K562 (cell line): ENCODE measurements around the gene TTL. TPM values are rescaled to one million over a fixed set of nuclear protein-coding genes. Genes with fewer than 3 reads are reported as not detected.

ENCODE experiments used
- ATAC-seq: fragments of 200-7000 bp; cut with Tn5 transposase; 3 replicates; pipeline ENCODE4 v1.9.1; 2020; ENCODE audit warnings: moderate library complexity
- BruUV-seq: library from RNA; stranded (reverse); fragments of 400-500 nt; replicated peaks from 2 replicates; lab custom pipeline; 2021; lab: Mats Ljungman, UMichigan
- CTCF ChIA-PET: fragments of 300-600 bp; formaldehyde crosslinking; extraction: SDS; loops from one replicate; lab custom pipeline; 2021; ENCODE audit warnings: low intra/inter-chr PET ratio; lab: Yijun Ruan, JAX
- POLR2A ChIA-PET: fragments of 300-600, 350-650 bp; sonication (Branson Sonifier 250); formaldehyde crosslinking; extraction: SDS; loops from one replicate; lab custom pipeline; 2021; ENCODE audit warnings: antibody characterized with exemption, inconsistent platforms; lab: Yijun Ruan, JAX
- DNase-seq, 4 experiments: peaks; one replicate each; pipeline versions ENCODE4 v3.0.0 to v3.0.0-alpha.2; 2011 to 2018; ENCODE audit warnings: low spot score in 3 of 4, mixed read lengths in 3 of 4; ENCODE audit errors: extremely low read depth in 1 of 4
- FAIRE-seq: peaks from 2 replicates; lab custom pipeline; 2011; peaks lifted over from hg19 to GRCh38; lab: Jason Lieb, UNC
- H2AFZ ChIP-seq: 2 replicates; pipeline ENCODE4 v1.6.0; 2011; ENCODE audit warnings: low read depth, low read length, control low read depth, inconsistent platforms
- H3K27ac ChIP-seq: fragments of 200-600 bp; 3 replicates; pipeline ENCODE4 v1.8.0; 2011; ENCODE audit warnings: low read depth, mild to moderate bottlenecking, control low read depth, inconsistent platforms, low read length, moderate library complexity, mixed read lengths; ENCODE audit errors: extremely low read depth
- H3K27me3 ChIP-seq, 2 experiments: fragments of 300-600 bp in 1 of 2; 2 replicates in 1 of 2; 3 replicates in 1 of 2; pipeline versions ENCODE4 v1.6.0 to v1.8.0; 2011; ENCODE audit warnings: inconsistent platforms in 2 of 2, low read length in 2 of 2, mild to moderate bottlenecking in 1 of 2, mixed read lengths in 1 of 2, moderate library complexity in 1 of 2; ENCODE audit not compliant: control insufficient read depth in 2 of 2, insufficient read depth in 2 of 2
- H3K36me3 ChIP-seq: fragments of 300-600 bp; 3 replicates; pipeline ENCODE4 v1.8.0; 2011; ENCODE audit warnings: mild to moderate bottlenecking, low read length, inconsistent platforms; ENCODE audit not compliant: control insufficient read depth, insufficient read depth
- H3K4me1 ChIP-seq, 2 experiments: fragments of 200-600 bp in 1 of 2; replicated peaks in 1 of 2; 2 replicates in 1 of 2; 3 replicates in 1 of 2; pipeline versions ENCODE4 v1.5.1 to v1.8.0; 2011; ENCODE audit warnings: inconsistent platforms in 2 of 2, low read length in 2 of 2, mild to moderate bottlenecking in 1 of 2, mixed read lengths in 1 of 2, moderate library complexity in 1 of 2; ENCODE audit not compliant: control insufficient read depth in 2 of 2, insufficient read depth in 2 of 2
- H3K4me2 ChIP-seq: 2 replicates; pipeline ENCODE4 v1.6.1; 2011; ENCODE audit warnings: low read length, control low read depth, inconsistent platforms, mixed read lengths; ENCODE audit not compliant: insufficient read depth
- H3K4me3 ChIP-seq: fragments of 200-600 bp; sonication (generic), shearing (Covaris generic); 2 replicates; pipeline ENCODE4 v1.5.1; 2016; ENCODE audit warnings: control low read depth, inconsistent platforms
- H3K79me2 ChIP-seq: fragments of 200-600 bp; 3 replicates; pipeline ENCODE4 v1.8.0; 2011; ENCODE audit warnings: low read length, inconsistent platforms; ENCODE audit not compliant: control insufficient read depth, insufficient read depth
- H3K9ac ChIP-seq, 2 experiments: 2 replicates each; pipeline versions ENCODE4 v1.6.0 to v1.6.1; 2011; ENCODE audit warnings: low read depth in 2 of 2, low read length in 2 of 2, control low read depth in 1 of 2, inconsistent platforms in 1 of 2, mild to moderate bottlenecking in 1 of 2, mixed read lengths in 1 of 2; ENCODE audit not compliant: insufficient read depth in 1 of 2
- H3K9me1 ChIP-seq: one replicate; pipeline ENCODE4 v1.6.0; 2011; ENCODE audit warnings: inconsistent platforms, mild to moderate bottlenecking, low read length, moderate library complexity; ENCODE audit not compliant: control insufficient read depth, insufficient read depth
- H3K9me3 ChIP-seq: replicated peaks from 2 replicates; pipeline ENCODE4 v1.5.1; 2011; ENCODE audit warnings: low read depth, low read length, inconsistent platforms; ENCODE audit not compliant: control insufficient read depth, insufficient read depth
- H4K20me1 ChIP-seq: replicated peaks from 2 replicates; pipeline ENCODE4 v1.6.1; 2011; ENCODE audit warnings: low read length, inconsistent platforms, mixed read lengths; ENCODE audit not compliant: control insufficient read depth, insufficient read depth
- RBM25 ChIP-seq: fragments of 200-400 bp; formaldehyde crosslinking; IDR thresholded peaks from 2 replicates; pipeline ENCODE4 v1.6.1; 2018; ENCODE audit warnings: low read length, low read depth, moderate library complexity; ENCODE audit not compliant: severe bottlenecking
- SNIP1 ChIP-seq: fragments of 450-650 bp; IDR thresholded peaks from 2 replicates; pipeline ENCODE4 v1.7.1; 2017; ENCODE audit warnings: low read depth, mild to moderate bottlenecking
- ZEB2 ChIP-seq: fragments of 450-650 bp; IDR thresholded peaks from 2 replicates; pipeline ENCODE4 v1.6.1; 2016
- ZFP36 ChIP-seq: fragments of 150-350 bp; IDR thresholded peaks from 2 replicates; pipeline ENCODE4 v1.6.1; 2018; ENCODE audit warnings: low read length, low read depth; ENCODE audit not compliant: partially characterized antibody
- ZNF12 ChIP-seq: sonication (generic); formaldehyde crosslinking; IDR thresholded peaks from 2 replicates; pipeline ENCODE4 v1.4.0; 2020; ENCODE audit warnings: mild to moderate bottlenecking, missing genetic modification reagents
- ZNF143 ChIP-seq: sonication (generic); formaldehyde crosslinking; IDR thresholded peaks from 2 replicates; pipeline ENCODE4 v1.9.0; 2022; ENCODE audit warnings: mild to moderate bottlenecking, missing genetic modification reagents
- WGBS: fragments of 100-300 bp; shearing (Covaris generic); methylation state at CpG from one replicate; pipeline ENCODE4 v1.1.6; 2016; ENCODE audit warnings: low coverage, mixed read lengths; ENCODE audit not compliant: insufficient coverage; ENCODE audit errors: missing lambda C conversion rate; 5-methylcytosine and 5-hydroxymethylcytosine counted together
- in situ Hi-C: fragments of 300-500 bp; cut with MboI; formaldehyde crosslinking; loops from 4 replicates; pipeline ENCODE4 v1.15.0; 2018; ENCODE audit warnings: inconsistent platforms, mixed read lengths
- intact Hi-C: fragments of 100-400 bp; cut with micrococcal nuclease; formaldehyde crosslinking; loops from 2 replicates; pipeline ENCODE4 v1.14.2; 2022
- polyA plus RNA-seq, 8 experiments: library from polyadenylated mRNA; depleted of rRNA in 4 of 8; stranded (reverse) in 5 of 8; unstranded in 3 of 8; fragments of >200 nt; fragmentation: Nextera tagmentation in 2 of 8; fragmentation: Illumina TruSeq in 1 of 8; extraction: Ambion mirVana in 2 of 8; extraction: Trizol in 1 of 8; gene quantifications; 2 replicates each; pipeline versions ENCODE4 v1.2.1 to v1.2.3, GENCODE V29; 2011 to 2014; ENCODE audit warnings: inconsistent platforms in 1 of 8, missing spikeins in 1 of 8
- total RNA-seq, 7 experiments: library from RNA; depleted of rRNA in 6 of 7; stranded (reverse); fragments of >200 nt in 6 of 7; fragmentation: Illumina TruSeq in 2 of 7; extraction: Trizol in 2 of 7; gene quantifications; 2 replicates each; pipeline versions ENCODE4 v1.2.1 to v1.2.3, GENCODE V29; 2011 to 2021; ENCODE audit warnings: low replicate concordance in 1 of 7
- TF ChIP-seq, protein P1 (sequence below): fragments of 450-650 bp; IDR thresholded peaks from 2 replicates; pipeline ENCODE4 v1.6.1; 2017; ENCODE audit warnings: mild to moderate bottlenecking, moderate library complexity
- TF ChIP-seq, protein P2 (sequence below): fragments of 450-650 bp; formaldehyde crosslinking; IDR thresholded peaks from 2 replicates; pipeline ENCODE4 v1.4.0; 2020; ENCODE audit warnings: mild to moderate bottlenecking, mixed read lengths

TTL gene
- total and polyA plus RNA-seq, 9 of the 15 experiments (the other 6 are each of a cell fraction or from before 2014, with no cell fraction given) = 9.4 to 54.4 (median 34.9) TPM

DNA sequence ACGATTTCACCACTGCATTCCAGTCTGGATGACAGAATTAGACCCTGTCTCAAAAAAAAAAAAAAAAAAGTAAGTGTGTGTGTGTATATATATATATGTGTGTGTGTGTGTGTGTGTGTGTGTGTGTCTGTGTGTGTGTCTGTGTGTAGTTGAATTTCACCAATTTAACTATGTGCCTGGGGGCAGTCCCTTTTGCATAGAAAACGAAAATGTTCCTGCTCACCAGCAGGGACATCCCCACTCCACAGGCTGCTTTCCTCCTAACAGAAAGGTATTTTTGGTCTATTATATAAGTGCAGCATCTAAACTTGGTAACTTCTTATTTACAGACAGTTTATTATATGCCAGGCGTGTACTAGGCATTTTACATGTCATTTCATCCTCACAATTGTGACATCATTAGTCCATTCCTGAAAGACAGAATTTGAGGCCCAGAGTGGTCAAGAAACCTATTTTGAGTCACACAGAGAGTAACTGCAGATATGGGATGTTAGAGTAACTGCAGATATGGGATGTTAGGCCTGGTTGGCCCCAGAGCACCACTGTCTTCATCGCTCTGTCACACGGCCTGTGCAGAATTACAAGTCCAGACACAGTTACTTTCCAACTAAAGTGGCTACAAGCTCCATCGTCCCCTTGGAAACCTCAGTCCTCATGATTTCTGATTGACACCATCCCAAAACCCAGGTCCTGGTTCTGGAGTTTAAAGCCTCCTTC, 9.3 kb upstream of the TTL start:
- DNase-seq = no peak
- 25% methylated on average over 6 of the region's 6 CpGs for WGBS
- H3K36me3 ChIP-seq = no peaks in the 10 kb centered on the region
- TF ChIP-seq ZFP36 (peak; percentile 19), SNIP1 (no peak), ZEB2 (no peak), ZNF12 (CRISPR knock-in tag) (no peak), ZNF143 (CRISPR knock-in tag) (no peak), RBM25 (peak; percentile 6)
- TF ChIP-seq, protein P1, sequence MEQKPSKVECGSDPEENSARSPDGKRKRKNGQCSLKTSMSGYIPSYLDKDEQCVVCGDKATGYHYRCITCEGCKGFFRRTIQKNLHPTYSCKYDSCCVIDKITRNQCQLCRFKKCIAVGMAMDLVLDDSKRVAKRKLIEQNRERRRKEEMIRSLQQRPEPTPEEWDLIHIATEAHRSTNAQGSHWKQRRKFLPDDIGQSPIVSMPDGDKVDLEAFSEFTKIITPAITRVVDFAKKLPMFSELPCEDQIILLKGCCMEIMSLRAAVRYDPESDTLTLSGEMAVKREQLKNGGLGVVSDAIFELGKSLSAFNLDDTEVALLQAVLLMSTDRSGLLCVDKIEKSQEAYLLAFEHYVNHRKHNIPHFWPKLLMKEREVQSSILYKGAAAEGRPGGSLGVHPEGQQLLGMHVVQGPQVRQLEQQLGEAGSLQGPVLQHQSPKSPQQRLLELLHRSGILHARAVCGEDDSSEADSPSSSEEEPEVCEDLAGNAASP = no peak
- TF ChIP-seq, protein P2, sequence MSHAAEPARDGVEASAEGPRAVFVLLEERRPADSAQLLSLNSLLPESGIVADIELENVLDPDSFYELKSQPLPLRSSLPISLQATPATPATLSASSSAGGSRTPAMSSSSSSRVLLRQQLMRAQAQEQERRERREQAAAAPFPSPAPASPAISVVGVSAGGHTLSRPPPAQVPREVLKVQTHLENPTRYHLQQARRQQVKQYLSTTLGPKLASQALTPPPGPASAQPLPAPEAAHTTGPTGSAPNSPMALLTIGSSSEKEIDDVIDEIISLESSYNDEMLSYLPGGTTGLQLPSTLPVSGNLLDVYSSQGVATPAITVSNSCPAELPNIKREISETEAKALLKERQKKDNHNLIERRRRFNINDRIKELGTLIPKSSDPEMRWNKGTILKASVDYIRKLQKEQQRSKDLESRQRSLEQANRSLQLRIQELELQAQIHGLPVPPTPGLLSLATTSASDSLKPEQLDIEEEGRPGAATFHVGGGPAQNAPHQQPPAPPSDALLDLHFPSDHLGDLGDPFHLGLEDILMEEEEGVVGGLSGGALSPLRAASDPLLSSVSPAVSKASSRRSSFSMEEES (CRISPR knock-in tag) = no peak
- TF ChIP-seq, all 486 proteins: peak for 2
- in situ Hi-C loops = no loop called here
- H3K27ac ChIP-seq = no peak overlapping the region
- H3K9me3 ChIP-seq = no peaks in the 10 kb centered on the region
- no peak overlapping the region for H3K9ac ChIP-seq
- ATAC-seq (no peak), FAIRE-seq (no peak)
- BruUV-seq = no TSS peak
- CTCF ChIA-PET = no interaction called here
- H3K4me2 ChIP-seq = no peak overlapping the region
- no peaks in the 10 kb centered on the region for H3K27me3 ChIP-seq
- H4K20me1 ChIP-seq = no peaks in the 10 kb centered on the region
- no peak overlapping the region for H3K4me3 ChIP-seq
- no peak overlapping the region for H2AFZ ChIP-seq
- no peaks in the 10 kb centered on the region; a peak in 1 of 5 replicates for H3K4me1 ChIP-seq
- intact Hi-C loops = no loop called here
- H3K79me2 ChIP-seq = no peaks in the 10 kb centered on the region
- H3K9me1 ChIP-seq = no peaks in the 10 kb centered on the region
- POLR2A ChIA-PET = interaction anchor here (1.0 to 1.1 kb wide), 2 partner anchors 8 to 12 kb away, joined by 3 to 5 read pairs; no protein-coding TSS in a partner anchor
